DMS 273 treated with DMSO at 0.1 percent for 48 hours (cell line): Measurements from ENCODE around the gene ATG10.

Experiments
- DNase-seq: peaks from one replicate; lab custom pipeline; 2025; lab: John Stamatoyannopoulos, UW

The ATG10 gene

DNA sequence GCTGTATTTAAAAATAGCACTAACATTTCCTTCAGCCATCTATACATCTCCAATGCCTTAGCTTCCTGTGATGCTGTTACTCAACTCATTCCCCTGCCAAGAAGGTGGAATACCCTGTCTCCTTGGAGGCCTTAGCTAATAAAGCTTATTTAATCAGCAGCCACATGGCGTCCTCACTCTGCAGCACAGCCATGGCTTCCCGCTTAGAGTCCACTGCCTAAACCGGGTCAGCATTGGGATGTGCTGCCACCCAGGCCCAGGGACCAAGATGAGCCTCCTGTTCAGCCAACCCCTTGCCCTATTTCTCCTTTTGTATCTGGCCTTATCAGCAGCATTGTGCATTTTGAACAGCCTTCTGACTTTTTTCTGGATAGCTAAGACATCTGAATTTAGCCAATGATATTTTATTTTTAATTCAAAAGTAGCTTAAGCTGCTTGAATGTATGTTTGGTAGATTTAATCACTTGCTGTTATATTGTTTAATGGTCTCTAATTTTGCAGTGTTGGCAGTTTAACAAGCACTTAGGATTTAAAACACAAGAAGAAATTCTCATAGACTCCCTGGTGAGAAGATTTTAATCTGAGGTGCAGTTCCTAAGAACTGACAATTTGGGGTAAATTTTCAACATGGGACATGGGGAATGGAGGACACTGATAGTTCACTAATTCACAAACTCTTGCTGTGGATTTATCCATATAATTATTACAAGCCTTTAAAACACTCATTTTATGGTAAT lies 193.3 kb downstream of the ATG10 start:
- peak; percentile 62 for DNase-seq

DNA sequence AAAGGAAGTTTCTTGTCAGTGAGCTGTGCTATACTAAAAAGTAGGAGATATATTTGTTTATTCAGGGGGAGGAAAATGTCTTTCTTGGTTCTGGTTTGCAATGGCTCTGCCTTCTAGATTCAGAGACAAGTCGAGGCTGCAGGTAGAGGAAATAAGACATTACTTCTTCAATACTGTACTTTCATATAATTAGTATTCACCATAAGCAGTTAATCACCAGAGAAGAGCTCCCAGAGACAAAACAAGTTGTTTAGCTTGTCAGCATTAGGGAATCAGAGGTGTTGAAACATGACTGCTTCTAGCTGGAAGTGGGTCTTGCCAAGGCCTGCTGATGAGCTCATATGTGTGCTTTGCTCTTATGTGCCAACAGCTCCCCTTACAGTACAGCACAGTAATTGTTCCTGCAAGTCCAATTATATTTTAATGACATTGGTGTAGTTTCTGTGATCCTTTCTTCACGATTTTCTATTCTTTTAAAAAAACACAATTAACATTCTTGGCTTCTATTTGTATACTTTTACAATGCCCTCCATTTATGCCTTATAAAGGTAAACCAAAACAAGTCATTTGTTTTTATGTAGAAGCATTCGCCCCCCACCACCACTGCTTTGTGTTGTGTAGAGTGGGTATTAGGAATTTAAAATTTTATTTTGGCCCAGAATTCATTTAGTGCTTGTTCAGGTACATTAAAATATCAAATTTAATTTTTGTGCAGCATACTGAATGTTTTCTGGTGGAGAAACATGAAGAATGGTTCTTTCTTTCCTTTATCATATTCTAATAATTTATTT lies 194.1 kb downstream of the ATG10 start:
- DNase-seq = peak; percentile 90

DNA sequence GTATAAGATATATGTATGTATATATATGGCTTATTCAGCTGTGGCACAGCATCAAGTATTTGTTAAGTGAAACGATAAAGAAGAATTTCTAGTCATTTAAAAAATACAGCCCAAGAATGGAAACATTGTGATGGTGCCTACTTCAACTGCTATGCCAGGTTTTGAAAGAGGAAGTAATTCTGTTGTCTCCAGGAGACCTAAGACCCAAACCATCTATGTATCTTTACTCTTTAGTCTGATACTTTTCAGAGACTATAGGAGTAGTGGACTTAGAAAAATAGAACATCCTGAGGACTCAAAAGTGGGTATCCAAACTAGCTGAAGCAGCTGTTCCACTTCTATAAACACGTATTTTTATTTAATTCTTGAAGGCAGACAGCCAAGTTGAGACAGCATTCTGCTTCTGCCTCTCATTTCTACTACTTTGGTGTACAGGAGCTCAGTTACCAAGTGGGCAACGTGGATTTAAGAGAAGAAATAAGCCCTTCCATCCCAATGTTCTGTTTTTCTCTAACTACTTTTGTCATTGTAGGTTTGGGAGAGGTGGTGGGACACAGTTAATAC lies 195.6 kb downstream of the ATG10 start:
- no peak for DNase-seq

DNA sequence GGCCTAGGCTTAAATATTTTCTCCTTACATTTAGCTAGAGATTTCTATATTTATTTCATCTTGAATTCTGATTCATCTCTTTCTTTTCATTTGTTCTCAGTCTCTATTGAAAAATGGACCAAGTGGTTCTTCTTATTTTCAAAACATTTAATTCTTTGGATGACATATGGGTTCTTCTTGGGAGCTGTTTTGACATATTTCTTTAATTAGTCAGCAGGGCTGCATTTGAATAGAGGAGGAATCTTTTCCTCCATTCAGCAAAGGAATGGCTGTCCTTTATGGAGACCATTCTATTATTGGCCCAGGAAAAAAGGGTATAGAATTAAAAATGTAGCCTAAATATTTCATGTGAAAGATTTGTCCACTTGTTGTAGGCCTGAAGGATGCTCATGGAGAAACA lies 196.5 kb downstream of the ATG10 start:
- no peak for DNase-seq

DNA sequence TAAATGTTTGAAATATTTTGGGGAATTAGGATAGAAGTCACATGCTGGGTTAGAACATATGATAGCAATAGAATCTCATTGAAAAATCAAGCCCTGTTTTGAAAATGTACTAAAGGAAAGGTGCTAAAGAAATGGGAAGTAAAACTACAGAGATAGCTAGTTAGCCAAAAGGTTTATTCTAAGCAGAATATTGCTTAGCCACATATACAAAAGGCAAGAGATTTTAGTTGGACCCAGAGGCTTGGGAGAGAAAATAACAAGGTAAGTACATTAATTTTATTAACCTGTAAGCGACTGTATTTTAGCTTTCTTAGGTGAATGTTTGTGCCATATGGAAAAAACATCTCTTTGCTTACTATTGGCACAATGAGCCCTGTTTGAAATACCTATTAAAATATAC lies 198.1 kb downstream of the ATG10 start:
- no peak for DNase-seq

DNA sequence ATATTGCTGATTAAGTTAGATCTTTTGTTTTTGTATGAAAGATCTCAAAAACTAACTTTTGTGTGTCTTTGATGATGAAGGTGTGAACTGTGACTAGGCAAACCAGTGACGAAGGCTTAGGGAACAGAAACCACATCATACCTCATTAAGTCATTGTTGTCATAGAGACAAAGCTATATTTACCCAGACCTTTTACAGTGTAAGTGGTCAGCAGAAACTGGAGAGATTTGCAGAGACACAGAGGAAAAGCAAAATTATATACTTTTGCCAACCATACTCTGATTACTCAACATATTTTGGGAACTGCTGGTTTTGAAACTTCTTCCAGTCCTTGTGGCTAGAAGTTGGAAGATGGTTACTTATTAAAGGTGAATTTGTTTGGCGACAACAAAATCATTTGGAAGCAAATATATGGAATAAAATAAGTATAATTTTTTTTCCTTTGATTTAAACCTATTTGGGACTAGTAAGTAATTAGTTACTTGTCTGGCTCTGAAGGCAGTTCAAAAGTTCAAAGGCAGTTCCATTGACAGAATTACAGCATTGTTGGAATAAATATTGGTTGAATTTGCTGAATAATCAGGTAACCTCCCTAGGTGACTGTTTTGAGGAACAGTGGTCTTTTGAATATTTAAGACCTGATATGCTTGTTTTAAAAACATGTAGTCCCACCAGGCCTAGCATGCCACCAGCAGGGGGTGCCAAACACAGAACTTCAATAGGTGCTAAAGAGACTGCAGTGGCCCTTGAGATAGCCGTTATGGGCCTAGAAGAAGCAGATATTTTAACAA lies 202.5 kb downstream of the ATG10 start:
- DNase-seq = no peak

DNA sequence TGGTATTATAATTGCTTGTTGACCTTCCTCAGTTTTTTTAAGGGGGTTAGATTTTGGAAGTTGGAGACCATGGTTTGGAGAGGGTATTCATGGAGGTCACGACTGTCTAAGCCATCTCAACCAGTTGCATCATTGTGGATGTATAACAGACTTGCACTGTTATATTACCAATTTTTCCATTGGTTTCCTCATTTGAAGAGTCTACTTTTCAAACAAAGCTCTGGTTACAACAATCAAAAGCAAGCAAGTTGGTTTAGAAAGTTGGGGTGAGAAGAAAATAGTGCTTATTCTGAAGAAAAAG lies 203.0 kb downstream of the ATG10 start:
- DNase-seq = no peak

DNA sequence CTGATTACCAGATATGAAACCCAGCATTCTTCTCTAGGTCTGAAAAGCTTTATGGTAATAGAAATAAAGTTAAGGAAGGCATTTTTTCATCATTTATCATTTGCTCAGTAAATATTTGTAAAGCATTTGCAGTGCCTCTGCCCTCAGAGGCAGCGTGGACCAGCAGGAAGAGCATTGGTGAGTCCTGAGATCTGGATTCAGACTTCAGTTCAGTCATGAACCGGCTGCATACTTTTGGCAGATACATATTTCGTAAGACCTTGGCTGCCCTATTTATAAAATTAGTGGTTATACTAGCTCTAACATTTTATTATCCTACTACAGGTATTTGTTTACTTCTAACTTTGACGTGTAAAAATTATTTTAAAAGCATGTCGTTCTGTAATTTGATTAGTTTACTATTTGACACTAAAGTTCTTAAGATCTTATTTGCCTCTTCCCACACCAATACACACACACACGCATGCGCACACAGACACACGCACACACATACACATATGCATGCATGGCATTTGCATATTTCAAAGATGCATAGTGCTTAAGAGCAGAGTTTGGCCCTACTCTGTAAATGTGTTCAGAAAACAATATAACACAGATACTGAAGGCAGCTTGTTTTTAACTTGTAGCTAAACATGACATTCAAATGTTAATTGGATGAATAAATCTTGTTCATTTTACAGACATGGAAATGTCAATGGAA lies 204.4 kb downstream of the ATG10 start:
- DNase-seq = no peak

DNA sequence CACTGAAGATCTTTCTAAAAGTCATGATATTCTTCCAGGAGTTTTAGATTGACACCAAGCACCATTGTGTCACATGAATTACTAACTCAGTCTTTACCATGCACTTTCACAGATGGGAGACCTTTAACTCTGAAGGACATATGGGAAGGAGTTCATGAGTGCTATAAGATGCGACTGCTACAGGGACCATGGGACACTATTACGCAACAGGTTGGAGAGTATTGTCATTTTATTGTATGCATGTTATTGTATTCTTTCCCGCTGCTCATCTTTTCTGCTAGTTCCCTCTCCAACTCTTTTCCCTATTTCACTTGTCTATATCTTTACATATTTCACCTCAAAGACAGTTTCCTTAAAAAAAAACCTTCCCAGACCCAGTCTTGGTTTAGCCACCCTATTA lies 206.6 kb downstream of the ATG10 start:
- no peak for DNase-seq

DNA sequence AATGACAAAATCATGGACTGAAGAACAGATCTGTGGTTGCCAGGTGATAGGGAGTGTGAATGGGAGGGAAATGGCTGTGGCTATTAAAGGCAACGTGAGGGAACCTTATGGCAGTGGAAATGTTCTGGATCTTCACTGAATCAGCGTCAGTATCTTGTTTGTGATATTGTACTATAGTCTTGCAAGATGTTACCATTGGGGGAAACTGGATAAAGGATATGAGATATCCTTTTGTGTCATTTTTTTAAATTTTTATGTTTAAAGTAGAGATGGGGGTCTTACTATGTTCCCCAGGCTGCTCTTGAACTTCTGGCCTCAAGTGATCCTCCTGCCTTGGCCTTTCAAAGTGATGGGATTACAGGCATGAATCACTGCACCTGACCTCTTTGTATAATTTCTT lies 210.8 kb downstream of the ATG10 start:
- DNase-seq = no peak

DNA sequence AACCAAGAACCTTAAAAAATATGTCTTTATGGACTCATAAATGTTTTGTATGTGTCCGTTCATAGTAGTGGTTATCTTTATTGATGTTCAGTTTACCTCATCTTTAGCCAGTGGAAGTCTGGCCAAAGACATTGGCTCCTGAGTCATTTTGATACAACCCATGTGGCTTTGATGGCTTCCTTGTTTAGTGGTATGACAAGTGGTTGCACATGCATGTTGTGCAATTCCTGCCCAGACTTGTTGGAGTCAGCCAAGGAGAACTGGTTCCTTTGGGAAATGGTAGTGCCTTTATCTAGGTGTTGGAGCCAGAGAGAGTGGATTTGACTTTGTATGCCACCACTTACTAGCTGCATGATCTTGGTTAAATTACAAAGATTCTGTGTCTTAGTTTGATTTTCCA lies 212.0 kb downstream of the ATG10 start:
- no peak for DNase-seq

DNA sequence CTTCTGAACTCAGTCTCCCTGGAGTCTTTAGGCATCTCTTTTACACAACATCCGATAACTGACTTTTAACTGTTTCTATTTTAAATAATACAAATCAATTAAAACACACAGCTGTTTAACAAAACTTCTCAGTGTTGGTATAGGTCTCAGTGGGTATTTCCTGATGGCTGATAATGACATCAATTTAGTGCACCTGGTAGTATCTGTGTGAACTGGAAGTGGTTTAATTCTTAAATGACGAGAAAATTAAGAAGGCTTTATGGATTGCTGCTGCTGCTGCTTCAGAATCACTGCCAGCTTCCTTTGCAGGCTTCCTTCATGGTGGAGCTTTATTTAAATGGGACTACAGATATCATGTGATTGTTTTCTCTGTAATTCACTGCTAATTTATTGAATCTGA lies 214.0 kb downstream of the ATG10 start:
- no peak for DNase-seq

DNA sequence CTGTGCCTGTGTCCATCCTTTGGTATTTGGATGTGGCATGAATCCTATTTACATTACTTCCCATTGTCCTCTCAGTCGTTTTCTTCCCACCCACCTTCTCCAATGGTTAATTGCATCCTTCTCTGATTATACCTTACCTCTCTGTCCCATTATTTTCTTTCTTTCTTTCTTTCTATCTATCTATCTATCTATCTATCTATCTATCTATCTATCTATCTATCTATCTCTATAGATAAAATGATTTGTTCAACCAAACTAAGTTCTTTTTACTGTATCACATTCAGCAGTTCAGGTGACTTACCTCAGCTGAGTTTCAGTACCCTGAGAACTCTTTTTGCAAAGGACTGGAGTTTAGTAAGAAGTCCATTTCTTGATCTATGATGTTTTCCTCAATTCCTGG lies 225.7 kb downstream of the ATG10 start:
- DNase-seq = no peak

DNA sequence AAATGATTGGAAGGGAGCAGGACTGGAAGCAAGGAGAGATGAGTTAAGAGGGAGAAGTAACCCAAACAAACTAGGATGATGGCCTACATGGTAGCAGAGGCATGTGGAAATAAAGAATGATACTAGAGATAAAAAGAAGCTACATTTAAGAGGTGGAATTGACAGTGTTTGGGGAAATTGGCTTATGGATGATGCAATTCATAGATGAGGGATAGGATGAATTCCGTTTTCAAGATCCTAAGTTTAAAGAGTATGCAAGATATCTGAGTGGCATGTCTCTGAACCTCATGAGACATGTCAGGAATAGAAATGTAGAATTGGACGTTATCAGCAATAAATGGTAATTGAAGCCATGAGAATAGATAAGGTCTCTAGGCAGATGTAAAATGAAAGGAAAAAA lies 232.7 kb downstream of the ATG10 start:
- DNase-seq = no peak

DNA sequence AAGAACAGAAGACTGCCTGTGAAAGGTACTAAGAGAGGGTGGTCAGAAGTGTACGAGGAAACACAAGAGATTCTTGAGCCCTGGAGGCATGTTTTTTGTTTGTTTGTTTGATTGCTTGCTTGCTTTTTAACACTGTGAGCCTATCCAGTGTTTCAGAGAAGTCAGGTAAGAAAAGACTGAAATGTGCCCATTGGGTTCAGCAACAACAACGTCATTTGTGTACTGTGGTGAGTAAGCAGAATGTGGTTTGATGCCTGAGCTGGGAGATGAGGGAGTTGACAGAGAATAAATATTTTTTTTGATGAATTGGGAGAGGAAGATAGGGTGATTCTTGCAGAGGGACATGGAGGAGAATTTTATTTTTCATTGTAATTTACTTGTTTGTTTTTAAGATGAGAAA lies 233.2 kb downstream of the ATG10 start:
- no peak for DNase-seq

DNA sequence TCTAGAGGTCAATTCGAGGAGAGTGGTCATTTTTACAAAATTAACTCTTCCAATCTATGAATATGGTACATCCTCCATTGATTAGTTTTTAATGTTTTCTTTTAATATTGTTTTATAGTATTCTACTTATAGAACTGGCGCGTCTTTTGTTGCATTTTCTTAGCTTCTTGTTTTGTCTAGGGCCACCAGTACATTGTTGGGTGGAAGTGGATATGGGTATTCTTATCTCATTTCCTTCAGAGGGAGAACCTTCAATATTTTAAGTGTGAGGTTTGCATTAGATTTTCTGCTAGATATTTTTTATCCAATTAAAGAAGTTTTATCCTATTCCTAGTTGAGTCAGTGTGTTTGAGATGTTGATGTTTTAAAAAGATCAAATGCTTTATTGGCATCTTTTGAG lies 236.5 kb downstream of the ATG10 start:
- DNase-seq = no peak

DNA sequence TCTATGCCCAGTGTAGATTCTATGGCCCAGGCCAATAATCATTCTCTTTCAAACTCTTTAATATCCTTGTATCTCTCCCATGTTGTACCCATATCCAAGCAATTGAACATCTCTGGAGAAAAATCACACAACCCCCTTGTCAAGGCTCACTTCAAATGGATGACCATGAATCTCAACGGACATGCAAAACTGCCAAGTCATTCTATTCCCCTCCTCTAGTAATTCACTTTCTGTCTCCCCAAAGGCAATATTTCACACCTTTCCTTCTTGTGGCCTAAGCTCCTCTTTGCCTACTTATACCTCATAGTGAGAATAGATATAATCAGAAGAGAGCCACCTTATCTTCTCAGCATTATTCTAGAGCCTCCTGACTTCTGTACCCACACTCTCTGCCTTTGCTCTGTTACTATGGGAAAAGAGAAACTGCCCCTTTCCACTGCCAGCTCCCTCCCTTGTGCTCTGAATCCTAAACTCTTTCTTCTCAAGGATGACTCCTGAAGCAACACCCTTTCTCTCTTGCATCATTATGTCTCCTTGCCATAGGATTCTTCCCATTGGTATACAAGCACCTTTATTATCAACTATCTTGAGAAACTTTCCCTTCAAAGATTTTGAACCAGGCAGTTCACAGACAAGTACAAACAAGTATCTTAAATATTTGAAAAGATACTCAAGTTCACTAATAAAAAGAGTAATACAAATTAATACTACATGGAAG lies 240.2 kb downstream of the ATG10 start:
- no peak for DNase-seq

DNA sequence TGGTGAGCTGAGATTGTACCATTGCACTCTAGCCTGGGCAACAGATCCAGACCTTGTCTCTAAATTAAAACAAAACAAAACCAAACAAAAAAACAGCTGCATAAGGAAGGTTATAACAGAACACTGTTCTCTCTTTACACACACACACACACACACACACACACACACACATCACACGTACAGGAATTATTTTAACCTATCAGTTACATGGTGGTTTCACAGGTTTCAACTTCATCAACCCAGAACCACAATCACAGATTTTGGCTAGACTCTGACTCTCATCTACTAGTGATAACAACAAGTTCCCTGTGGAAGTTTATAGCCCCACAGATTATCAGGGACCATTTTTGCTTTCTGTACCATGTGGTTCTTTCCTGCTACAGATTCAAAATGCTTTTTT lies 246.1 kb downstream of the ATG10 start:
- DNase-seq = no peak

DNA sequence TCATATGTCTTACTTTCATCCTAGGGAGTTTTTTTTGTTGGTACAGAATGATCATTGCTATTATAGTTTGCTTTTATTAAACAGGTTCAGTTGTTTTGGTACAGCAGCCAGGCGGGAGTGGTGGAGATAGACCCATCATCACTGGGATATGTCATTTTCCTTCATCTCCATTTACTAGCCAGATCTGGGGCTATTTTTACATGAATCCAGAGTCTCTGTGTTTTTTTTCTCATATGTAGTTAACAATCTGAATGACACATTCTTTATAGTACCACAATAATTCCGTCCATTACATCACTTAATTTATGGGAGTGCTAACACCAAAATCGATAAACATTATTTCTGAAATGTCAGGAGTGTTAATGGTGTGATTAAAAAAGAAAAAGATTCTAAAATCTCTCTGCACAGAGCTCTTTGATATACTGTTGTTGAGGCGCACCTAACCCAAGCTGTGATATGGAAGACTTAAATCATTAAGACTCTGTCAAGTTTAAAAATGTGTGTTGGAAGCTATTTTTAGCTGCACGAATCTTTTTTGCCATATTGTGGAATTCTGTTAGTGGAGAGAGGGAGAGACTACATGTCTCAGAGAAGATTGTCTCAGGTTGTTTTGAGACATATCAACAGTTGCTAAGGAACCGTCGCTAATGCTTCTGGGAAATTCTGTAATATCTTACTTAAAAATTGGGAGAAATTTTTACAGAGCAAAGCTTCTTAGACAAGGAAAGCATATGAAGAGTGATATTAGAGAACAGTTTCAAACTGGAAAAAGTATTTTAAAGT lies 246.7 kb downstream of the ATG10 start:
- no peak for DNase-seq

DNA sequence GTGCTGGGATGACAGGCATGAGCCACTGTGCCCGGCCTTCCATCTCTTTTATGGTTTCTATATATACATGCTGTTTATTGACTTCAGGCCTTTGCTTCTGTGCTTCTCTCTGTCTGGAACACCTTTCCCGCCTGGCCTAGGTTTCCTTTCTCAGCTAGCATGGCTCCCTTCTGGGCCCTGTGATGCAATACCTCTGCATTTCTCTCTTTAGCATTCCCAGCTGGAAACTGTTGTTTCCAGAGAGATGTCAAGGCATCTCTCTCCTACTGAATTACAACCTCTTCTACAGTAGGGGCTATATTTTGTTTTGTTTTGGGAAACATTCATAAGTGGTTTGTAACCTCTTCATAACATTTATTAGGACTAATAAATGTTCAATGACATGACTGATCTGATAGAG lies 249.2 kb downstream of the ATG10 start:
- DNase-seq = no peak
